Raji (cell line): ENCODE measurements around the gene PSMB7.

ENCODE experiments used
- POLR2A ChIP-seq: IDR thresholded peaks from 2 replicates; pipeline ENCODE4 v1.6.1; 2011; ENCODE audit warnings: low read depth, low read length, control low read depth; ENCODE audit not compliant: insufficient read depth

Gene PSMB7

GRCh38 chr9:124325816-124326215 lies 89.4 kb downstream of the PSMB7 start:
- TF ChIP-seq POLR2A, result no peak

GRCh38 chr9:124323904-124324303 lies 91.3 kb downstream of the PSMB7 start:
- no peak for TF ChIP-seq POLR2A

DNA sequence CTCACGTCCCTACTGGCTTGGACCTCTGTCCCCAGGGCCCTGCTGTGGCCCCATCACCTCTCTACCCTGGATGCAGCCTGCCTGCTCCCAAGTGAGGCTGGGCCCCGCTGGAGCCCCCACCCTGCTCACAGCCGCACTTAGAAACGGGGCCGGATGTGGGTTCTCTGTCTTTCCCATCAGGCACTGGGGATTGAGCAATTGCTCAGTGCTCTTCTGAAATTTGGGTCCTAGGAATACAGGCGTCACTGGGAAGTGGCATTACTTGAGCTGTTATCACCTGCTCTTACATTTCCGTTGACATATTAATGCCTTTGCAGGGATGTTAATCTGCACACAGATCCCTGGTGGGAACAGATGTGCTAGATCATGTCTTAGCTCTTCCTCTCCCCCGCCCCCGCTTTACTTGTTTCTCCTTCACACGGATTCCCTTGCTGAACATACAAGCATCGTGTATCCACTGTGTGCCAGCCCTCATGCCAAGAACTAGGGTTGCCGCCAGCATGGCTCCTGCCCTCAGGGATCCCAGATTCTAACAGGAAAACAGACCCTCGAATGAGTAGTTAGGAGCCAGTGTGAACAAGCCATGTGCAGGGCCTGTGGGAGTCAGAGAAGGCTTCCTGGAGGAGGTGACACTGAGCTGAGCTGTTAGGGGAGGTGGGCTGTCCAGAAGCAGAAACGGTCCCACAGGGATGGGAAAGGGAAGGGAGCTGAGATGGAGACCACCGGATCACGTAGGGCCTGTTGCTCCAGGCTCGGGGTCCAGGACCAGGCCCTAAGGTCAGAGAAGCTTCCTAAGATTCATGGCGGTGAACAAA lies 92.4 kb downstream of the PSMB7 start:
- TF ChIP-seq POLR2A, result no peak

DNA sequence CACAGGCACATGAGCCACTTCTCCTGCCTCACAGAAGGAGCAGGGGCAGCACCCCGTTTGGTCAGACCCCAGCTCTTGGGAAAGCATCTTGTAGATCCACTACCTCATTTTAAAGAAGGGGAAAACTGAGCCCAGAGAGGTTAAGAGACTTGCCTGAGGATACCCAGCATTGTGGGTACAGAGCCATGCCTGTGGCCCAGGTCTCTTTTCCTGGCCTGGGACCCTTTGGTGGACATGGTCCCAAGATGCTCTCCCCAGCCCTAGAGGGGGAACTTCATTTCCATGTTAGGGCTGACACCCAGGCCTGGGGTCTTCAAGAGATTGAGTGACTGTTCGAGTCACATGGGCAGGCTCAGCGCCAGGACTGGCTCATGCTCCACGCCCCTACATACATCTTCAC lies 93.3 kb downstream of the PSMB7 start:
- no peak for TF ChIP-seq POLR2A

- no peak for TF ChIP-seq POLR2A
Observed at GRCh38 chr9:124321416-124321815, 93.8 kb downstream of the PSMB7 start.

DNA sequence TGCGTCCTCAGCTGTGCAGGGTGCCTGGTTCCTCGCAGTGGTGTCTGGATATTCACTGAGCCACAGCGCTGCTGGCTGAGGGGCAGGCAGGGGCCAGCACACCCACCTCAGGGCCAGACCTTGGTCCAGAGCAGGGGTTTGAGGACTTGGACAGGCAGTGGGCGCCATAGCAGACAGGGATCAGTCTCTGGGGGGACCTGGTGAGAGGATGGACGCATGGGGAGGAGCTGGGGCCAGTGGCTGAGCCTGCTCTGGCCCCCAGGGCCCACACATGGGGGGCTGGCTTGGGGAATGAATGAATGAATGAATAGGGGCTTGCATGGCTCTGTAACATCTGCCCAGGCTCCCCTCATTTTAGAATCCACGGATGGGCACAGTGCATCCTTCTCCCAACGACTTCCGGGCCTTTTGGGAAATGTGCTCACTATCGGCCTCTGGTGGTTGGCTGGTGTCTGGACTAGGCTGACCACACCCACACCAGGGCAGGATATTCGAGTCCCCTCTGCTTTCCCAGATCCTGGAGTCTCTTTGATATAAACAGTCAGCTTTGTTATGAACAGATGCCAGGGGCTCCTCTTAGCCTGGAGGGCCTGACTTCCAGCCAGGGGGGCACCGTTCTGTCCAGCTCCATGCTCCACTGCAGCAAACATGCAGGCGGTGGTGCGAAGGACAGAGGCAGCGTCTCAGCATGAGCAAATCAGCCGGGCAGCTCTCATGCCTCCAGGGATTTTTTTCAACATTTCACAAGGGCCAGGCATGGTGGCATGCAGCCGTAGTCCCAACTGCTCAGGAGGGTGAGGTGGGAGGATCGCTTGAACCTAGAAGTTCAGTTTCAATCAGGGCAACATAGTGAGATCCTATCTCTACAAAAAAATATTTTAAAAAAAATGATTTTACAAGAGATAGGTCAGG lies 94.9 kb downstream of the PSMB7 start:
- no peak for TF ChIP-seq POLR2A

DNA sequence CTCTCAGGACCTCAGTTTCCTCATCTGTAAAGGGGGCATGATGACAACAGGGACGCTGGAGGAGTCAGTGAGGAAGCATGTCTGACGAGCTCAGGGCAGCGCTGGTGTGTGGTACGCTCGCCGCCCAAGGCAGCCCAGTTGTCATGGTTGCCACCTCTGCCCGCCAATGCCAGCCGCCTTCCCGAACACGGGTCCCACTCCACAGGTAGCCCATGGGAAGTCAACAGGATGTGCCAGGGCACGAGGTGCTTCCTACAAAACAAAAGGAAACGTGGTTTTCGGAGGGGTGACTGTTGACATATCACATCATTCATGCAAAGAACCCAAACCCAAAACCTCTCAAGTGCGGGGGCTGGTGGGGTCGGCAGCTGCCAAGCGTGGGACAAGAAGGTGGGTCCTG lies 99.4 kb downstream of the PSMB7 start:
- TF ChIP-seq POLR2A, result no peak

- TF ChIP-seq POLR2A, result no peak
Observed at GRCh38 chr9:124313940-124314339, 101.3 kb downstream of the PSMB7 start.

DNA sequence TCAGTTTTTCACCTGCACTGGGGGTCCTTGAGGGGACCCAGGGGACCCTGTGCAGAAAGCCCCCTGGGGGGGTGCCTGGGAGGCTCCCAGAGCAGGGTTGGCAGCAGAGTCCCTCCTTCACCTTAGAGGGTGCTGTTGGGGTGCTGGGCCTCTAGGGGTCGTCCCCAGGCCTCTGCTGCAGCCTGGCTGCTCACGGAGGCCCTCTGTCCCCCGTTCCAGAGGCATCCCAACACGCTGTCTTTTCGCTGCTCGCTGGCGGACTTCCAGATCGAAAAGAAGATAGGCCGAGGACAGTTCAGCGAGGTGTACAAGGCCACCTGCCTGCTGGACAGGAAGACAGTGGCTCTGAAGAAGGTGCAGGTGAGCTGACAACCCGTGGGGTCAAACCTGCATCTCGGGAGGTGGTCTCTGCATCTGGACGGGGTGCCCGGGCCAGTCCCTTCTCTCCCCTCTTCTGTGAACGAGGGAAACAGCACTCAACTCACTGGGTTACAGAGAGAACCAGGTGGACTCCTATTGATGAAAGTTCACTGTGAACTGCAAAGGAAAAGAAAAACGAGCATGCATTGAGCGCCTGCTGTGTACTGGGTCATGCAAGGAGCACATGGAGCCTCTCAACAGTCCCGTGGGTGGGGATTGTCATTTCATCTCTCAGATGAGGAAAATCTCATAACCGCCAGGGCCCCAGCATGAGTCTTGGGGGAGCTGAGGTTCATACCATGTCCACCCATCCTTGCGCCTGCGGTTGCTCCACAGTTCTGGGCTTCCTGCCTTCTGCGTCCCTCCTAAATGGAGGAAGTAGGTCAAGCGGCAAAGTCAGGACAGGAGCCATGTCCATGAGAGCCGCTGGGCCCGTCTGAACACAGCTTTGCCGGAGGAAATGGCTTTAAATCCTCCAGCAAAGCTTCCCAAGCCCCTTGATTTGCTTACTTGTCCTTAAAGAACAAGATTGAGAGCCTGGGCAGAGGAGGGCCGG lies 102.7 kb downstream of the PSMB7 start:
- TF ChIP-seq POLR2A, result no peak

- no peak for TF ChIP-seq POLR2A
Observed at GRCh38 chr9:124311283-124311682, 104.0 kb downstream of the PSMB7 start.

DNA sequence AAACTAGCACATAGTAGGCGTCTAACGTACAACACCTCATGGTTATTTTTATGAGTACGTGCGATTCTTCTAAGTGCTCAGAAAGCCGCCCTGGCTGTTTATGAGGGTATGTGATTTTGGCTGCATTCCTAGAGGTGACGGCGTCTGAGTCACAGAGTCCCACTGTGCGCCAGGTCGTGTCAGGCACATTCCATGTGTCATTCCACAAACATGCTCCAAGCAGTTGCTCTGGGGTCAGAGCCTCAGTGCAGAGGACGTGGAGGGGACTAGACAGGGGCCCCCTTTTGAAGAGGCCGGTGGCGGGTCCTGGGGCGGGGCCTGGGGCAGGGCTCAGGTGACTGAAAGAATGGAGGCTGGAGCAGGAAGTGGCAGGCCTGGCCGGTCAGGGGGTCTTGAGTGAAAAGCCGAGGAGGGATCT lies 105.6 kb downstream of the PSMB7 start:
- no peak for TF ChIP-seq POLR2A

- TF ChIP-seq POLR2A, result no peak
Observed at GRCh38 chr9:124308606-124309491, 106.4 kb downstream of the PSMB7 start.

GRCh38 chr9:124307379-124308030 lies 107.7 kb downstream of the PSMB7 start:
- no peak for TF ChIP-seq POLR2A
